GM21367 (cell line): Measurements from ENCODE around the gene SGPP1.
A peak's percentile ranks its signal among the peaks of the same experiment; 100 is the strongest.
"Not testable (repeated sequence)": the region's sequence is repeated elsewhere in the genome, so short reads cannot be mapped to it uniquely, and the experiment has no call there.

Experiments used
- ATAC-seq: cut with Tn5 transposase; IDR thresholded peaks from one replicate; pipeline ENCODE4 v1.9.1; 2021; ENCODE audit not compliant: unreplicated experiment

SGPP1 gene

DNA sequence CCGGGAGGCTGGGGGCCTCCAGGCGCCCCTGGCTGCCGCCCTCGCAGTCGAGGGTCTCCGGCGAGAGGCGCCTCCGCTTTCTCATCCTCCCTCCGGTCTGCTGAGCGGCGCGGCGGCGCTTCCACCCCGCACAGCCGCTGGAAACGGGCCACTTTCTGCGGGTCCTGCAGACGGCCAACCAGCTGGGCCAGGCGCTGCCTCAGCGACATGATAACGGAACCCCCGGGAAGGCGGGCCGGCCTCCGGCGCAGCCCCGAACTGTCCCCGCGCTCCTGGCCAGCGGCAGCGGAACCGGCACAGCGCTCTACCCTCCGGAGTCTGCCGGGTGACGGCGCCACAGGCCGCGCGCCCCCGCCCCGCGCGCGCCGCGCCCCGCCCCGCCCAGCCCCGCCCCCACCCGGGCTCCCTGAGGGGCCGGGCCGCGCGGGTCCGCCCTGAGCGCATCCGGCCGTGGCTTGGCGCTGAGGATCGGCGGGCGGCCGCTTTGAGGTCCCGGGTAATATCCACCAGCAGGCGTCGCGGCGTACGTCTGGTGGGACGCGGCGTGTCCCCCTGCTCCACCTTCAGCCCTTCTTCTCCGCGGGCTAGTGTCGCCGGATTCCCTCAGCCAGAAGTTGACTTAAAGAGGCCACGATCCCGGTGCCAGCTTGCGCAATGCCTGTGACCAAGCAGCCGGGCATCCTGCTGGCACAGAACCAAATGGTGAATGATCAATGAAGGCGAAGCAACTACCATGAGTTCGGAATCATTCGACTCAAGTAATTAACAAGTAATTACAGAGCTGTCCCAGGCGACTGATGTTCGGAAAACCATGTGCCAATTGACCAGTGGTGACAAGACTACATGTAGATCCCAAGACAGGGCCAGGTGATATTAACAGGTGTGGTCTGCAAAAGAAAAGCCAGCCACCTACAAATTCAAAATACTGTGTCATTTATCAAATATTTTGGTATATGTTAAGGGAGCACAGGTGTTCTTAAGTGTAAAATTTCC is at the start of gene SGPP1:
SGPP1 (minus strand) TSS at position 330 of the 993 bp plus-strand sequence; CDS start at position 209, 121 bp downstream.
- ATAC-seq = peak; percentile 71

DNA sequence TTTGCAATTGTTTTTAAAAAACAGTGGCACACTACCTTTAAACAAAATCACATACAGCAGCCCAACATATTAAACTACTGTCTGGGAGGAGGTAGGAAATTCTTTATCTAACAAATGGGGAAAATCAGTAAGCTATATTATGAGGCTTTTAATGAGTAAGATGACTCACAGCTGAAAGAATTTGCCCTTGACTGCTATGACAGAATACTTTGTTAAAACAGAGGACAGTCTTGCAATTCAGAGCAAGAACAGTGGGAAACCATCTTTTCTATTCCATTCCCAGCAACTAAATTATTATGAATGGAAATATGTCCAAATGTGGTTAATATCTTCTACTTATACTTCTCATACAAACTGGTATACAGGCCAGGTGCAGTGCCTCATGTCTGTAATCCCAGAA is 49.2 kb upstream of the SGPP1 start:
- ATAC-seq = no peak

DNA sequence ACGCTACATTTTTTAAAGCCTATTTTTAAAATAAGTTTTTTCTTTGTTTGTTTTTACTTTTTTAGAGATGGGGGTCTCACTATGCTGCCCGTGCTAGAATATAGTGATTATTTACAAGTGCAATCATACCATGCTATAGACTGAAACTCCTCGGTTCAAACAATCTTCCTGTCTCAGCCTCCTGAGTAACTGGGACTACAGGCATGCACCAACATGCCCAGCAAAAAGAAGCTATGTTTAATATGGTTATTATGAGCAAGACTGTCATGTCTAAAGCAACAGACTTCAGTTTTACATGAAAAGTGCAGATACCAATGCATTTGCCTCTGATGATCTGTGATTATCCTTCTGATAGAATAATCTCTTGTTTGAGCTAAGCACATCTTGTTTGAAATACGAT is 45.6 kb upstream of the SGPP1 start:
- ATAC-seq = no peak

DNA sequence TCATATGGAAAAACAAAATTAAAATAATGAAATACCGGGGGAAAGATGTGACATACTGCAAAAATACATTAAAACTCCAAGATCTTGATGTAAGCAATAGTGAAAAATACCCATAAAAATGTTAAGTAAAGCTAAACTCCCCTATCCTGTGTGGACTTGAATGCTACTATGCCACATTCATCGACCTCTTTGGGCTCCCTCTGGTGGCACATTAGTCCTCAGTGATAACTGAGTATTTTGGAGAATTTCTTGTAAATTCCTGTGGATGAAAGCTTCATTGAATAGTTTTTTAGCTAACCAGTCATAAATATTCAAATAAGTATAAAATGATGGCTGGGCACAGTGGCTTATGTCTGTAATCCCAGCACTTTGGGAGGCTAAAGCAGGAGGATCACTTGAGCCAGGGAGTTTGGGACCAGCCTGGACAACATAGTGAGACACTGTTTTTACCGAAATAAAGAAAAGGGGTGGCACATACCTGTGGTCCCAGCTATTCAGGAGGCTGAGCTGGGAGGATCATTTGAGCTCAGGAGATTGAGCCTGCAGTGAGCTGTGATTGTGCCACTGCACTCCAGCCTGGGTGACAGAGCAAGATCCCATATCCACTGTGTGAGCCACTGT is 42.4 kb upstream of the SGPP1 start:
- no peak for ATAC-seq

- no peak for ATAC-seq
These were observed 38.7 kb upstream of the SGPP1 start for GRCh38 chr14:63766611-63767010.

DNA sequence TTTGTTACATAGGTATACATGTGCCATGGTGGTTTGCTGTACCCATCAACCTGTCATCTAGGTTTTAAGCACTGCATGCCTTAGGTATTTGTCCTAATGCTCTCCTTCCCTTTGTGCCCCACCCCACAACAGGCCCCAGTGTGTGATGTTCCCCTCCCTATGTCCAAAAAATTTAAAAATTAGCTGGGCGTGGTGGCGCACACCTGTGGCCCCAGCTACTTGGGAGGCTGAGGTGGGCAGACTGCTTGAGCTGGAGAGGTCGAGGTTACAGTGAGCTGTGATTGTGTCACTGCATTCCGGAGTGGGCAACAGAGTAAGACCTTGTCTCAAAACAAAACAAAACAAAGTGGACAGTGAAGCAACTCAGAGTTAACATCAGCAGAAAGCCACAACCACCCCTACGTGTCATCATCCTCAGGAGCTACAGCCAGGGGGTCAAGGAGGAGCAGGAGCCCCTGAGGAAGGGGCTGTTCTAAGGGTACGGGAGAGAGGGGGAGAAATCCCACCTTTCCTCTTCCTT is 36.8 kb upstream of the SGPP1 start:
- no peak for ATAC-seq

GRCh38 chr14:63764103-63764502 is 36.2 kb upstream of the SGPP1 start:
- no peak for ATAC-seq

- ATAC-seq = no peak
These were observed 33.7 kb upstream of the SGPP1 start for GRCh38 chr14:63761351-63762117.

- no peak for ATAC-seq
These were observed 32.1 kb upstream of the SGPP1 start for GRCh38 chr14:63760014-63760413.

DNA sequence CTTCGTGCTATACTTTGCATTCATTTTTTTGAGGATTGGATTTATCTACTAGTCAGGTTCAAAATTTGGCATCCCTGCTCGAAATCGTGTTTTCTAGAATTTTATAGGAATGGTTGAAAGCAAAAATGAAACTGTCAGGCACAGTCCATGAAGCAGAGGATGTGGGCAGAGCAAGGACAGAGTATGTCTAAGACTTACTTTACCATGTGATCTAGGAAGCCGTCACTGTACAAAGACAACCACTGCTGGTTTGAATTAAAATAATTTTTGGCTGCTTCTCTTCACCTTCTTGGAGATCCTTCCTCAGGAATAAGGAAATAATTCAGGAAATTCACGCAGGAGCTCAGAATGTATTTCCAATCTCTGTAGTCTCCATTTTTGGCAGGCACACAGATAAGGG is 31.6 kb upstream of the SGPP1 start:
- peak; percentile 78 for ATAC-seq

DNA sequence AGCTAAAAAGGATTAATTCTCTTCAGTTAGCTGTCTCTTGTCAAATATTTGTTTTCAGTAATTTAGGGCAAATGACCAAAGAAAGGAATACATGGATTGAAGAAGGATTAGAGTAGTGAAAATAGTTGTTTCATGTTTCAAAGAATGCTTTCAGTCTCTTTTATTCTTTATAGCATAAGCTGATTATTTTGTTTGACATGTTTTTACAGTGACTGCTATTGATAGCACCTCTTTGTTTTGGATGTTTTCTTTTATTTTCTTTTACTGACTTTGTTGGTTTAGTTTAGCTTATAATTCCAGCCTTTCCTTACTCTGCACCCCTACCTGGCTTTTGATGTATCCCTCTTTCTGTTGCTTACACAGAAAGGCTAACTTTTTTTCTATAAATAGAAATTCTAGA is 29.3 kb upstream of the SGPP1 start:
- no peak for ATAC-seq

DNA sequence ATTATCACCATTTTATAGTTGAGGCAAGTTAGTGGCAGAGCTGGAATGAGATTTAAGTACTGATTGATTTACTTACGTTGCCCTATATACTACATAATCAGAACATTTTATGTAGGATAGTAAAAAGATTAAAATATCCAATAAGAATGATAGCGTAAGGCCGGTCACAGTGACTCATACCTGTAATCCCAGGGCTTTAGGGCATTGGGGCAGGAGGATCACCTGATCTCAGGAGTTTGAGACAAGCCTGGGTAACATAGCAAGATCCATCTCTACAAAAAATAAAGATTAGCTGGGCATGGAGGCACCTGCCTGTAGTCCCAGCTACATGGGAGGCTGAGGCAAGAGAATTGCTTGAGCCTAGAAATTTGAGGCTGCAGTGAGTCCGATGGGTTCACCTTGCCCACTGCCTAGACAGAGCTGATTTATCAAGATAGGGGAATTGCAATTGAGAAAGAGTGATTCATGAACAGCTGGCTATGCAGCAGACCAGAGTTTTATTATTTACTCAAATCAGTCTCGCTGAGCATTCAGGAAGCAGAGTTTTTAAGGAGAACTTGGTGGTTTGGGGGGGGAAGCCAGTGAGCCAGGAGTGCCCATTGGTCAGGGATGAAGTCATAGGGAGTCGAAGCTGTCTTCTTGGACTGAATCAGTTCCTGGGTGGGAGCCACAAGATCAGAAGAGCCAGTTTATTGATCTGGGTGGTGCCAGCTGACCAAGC is 24.7 kb upstream of the SGPP1 start:
- ATAC-seq = no peak

- ATAC-seq = not testable (repeated sequence)
These were observed 23.2 kb upstream of the SGPP1 start for GRCh38 chr14:63751076-63751475.

- no peak for ATAC-seq
These were observed 20.0 kb upstream of the SGPP1 start for GRCh38 chr14:63747846-63748245.

DNA sequence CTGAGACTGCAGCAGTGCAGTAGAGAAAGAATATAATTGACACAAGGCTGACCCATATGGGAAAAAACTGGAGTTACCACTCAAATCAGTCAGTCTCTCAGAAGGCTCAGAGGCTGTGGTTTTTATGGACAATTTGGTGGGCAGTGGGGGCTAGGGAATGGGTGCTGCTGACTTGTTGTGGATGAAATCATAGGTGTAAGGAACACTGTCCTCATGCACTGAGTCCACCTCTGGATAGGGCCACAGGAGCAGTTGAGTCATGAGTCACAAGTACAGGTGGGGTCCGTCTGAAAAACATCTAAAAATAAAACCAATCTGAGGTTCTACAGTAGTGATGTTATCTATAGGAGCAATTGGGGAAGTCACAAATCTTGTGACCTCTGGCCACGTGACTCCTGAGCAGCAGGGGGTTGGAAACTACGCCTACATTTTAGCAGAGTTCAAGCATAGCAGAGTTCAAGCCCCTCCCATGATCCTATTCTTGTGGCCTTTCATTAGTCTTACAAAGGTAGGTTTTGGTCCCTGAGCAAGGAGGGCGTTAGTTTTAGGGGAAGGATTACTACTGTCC is 18.1 kb upstream of the SGPP1 start:
- ATAC-seq = peak; percentile 46

DNA sequence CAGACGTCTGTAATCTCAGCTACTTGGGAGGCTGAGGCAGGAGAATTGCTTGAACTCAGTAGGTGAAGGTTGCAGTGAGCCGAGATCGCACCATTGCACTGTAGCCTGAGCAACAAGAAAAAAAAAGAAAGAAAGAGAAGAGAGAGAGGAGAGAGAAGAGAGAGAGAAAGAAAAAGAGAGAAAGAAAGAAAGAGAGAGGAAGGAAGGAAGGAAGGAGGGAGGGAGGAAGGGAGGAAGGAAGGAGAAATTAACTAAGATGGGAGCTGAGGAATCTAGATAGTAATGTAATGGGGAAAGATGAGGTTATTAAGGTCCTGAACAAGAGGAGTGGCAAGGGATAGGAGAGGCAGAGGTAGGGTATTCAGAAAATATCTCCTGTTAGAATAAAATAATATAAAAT is 17.4 kb upstream of the SGPP1 start:
- ATAC-seq = no peak

DNA sequence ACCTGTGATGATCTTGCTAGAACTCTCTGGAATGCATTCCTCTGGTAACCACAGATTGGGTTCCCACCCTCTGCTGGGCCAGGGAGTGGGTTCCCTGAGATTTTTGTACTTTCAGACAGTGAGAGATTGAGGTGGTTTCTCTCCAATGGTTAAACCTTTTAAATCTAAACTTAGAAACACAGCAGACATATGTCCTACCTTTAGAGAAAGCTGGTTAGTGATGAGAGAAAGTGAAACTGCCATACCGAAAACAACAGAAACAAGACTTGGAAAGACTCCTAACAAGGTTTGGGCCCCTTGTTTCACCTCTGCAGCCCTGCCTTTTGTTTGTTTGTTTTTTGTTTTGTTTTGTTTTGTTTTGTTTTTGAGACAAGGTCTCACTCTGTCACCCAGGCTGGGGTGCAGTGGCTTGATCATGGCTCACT is 9.7 kb upstream of the SGPP1 start:
- peak; percentile 91 for ATAC-seq

DNA sequence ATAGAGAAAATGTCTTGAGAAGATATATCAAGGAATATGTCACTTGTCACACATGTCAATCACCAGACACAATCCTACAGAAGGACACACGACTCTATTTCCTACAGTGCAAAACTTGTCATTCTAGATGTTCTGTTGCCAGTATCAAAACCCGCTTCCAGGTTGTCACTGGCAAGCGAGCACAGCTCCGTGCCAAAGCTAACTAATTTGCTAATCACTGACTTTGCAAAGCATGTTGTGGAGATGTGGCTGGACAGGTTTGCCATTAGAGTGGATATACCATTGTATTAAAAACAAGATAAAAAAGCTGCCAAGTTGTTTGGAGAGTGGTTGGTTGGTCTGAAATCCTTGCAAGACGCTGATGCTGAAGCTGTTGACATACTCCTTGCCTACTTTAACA is 7.9 kb upstream of the SGPP1 start:
- ATAC-seq = no peak

DNA sequence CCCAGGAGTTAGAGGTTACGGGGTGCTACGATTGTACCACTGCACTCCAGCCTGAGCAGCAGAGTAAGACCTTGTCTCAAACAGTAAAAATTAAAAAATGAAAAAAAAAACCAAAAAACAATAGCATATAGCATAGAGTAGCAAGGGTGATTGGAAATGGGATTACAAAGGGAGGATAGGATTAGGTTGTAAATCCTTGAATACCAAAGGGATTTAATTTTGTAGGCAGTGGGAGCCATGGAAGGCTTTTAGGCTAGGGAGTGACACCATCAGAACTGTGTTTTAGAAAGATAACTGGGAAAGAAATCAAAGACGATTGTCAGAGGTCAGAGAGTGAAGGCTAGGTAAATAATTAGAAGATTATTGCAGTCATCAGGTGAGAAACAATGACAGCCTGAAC is 2.8 kb upstream of the SGPP1 start:
- no peak for ATAC-seq

DNA sequence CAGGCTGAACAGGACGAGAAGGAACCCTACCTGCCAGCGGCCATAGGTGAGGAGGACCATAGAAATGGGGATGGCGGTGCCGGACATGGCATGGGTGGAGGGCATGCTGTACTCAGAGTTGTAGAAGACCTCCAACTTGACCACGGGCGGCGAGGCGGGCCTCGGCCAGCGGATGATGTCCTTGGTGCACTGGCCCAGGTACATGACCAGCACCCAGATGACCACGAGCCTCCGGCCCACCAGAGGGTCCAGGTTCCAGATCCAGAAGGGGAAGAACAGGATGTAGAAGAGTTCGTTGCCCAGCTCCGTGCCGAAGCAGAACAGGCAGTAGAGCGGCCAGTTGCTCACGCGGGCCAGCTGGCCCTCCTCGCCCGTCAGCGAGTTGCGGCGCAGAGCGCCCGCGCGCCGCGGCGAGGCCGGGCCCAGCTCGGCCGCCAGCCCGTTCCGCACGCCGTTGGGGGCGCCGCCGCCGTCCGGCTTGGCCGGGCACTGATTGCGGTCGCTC is 582 bp downstream of the SGPP1 start:
- peak; percentile 33 for ATAC-seq
